Measurements from ENCODE around the gene GRIK4.

DNA sequence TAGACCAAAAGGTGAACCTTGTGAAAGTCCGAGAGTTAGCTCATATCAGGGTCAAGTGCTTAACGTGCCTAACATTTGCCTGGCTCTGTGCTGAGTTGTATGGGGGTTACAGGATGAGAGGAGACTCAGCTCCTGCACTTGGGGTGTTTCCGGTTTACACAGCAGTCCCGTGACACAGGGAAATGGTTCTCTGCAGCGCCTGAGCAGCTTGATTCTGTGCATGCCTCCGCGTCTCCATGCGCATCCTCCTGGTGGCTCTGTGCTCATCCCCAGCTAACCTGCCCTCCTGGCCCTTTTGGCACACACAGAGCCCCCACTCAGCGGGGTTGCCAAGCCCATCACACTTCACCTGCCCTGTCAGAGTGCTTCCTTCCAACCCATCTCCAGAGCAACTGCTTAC lies 274.0 kb downstream of the GRIK4 start:
- TF ChIP-seq, protein P1, sequence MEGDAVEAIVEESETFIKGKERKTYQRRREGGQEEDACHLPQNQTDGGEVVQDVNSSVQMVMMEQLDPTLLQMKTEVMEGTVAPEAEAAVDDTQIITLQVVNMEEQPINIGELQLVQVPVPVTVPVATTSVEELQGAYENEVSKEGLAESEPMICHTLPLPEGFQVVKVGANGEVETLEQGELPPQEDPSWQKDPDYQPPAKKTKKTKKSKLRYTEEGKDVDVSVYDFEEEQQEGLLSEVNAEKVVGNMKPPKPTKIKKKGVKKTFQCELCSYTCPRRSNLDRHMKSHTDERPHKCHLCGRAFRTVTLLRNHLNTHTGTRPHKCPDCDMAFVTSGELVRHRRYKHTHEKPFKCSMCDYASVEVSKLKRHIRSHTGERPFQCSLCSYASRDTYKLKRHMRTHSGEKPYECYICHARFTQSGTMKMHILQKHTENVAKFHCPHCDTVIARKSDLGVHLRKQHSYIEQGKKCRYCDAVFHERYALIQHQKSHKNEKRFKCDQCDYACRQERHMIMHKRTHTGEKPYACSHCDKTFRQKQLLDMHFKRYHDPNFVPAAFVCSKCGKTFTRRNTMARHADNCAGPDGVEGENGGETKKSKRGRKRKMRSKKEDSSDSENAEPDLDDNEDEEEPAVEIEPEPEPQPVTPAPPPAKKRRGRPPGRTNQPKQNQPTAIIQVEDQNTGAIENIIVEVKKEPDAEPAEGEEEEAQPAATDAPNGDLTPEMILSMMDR (IDR thresholded peaks at IDR 0.05; ENCODE audit: low read depth, low read length, poor library complexity, severe bottlenecking), result no peak
- no peak for TF ChIP-seq EZH2phosphoT487 (IDR thresholded peaks at IDR 0.05; ENCODE audit: borderline replicate concordance, low read length)

All from DOHH2 (cell line).